CD4-positive, alpha-beta T cell treated with Interleukin-12 subunit alpha and Interleukin-12 subunit beta, for 1 hour (primary cell): ENCODE results near the gene KDM2B.

Source experiments
- DNase-seq: peaks from one replicate; pipeline ENCODE4 v3.0.0-alpha.2; 2020

Gene KDM2B

DNA sequence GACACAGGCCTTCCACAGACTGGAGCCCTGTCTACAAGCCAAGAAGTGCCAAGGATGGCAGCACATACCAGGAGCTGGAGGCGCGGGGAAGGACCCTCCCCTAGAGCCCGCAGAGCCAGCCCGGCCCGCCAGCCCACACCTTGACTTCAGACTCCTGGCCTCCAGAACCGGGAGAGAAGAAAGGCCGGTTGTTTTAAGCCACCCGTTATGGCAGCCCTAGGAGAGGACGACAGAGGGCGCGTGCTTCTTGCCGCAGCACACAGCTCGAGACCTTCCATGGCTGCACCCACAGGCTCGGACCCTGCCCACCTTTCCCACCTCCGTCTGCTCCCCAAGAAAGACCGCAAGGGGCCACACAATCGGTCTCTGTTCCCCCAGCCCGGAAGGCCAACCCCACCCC lies 127.2 kb downstream of the KDM2B start:
- no peak for DNase-seq

DNA sequence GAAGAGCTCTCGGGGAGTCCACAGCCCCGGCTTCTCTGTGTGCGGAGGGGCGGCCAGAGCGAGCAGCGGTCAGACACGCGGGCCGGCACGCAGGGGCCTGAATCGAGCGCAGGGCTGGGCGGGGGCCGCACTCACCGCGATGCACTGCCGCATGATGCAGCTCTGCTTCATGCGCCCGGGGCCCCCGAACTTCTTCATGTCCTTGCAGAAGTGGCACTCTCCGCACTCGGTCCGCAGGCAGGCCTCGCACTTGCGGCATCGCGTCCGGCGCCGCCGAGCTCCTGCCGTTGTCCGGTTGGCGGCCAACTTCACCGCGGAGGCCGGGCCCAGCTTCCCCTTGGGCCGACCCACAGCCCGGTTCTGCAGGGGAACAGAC lies 127.8 kb downstream of the KDM2B start:
- DNase-seq, result no peak

GRCh38 chr12:121452340-121452984 lies 128.4 kb downstream of the KDM2B start:
- no peak for DNase-seq

DNA sequence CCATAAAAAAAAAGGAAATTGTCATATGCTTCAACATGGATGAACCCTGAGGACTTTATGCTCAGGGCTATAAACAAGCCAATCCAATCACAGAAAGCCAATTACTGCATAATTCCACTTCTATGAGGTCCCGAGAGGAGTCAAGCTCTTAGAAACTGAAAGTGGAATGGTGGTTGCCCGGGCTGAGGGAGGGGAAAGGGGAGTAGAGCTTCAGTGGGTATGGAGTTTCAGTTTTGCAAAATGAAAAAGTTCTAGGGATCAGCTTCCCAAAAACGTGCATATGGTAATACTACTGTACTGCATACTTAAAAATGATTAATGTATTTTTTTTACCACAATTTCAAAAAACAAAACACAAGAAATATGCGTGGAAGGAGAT lies 128.9 kb downstream of the KDM2B start:
- no peak for DNase-seq

- no peak for DNase-seq
Observed at GRCh38 chr12:121448771-121449315, 132.0 kb downstream of the KDM2B start.

GRCh38 chr12:121446750-121447149 lies 134.1 kb downstream of the KDM2B start:
- DNase-seq, result no peak

GRCh38 chr12:121444842-121445202 lies 136.0 kb downstream of the KDM2B start:
- no peak for DNase-seq

DNA sequence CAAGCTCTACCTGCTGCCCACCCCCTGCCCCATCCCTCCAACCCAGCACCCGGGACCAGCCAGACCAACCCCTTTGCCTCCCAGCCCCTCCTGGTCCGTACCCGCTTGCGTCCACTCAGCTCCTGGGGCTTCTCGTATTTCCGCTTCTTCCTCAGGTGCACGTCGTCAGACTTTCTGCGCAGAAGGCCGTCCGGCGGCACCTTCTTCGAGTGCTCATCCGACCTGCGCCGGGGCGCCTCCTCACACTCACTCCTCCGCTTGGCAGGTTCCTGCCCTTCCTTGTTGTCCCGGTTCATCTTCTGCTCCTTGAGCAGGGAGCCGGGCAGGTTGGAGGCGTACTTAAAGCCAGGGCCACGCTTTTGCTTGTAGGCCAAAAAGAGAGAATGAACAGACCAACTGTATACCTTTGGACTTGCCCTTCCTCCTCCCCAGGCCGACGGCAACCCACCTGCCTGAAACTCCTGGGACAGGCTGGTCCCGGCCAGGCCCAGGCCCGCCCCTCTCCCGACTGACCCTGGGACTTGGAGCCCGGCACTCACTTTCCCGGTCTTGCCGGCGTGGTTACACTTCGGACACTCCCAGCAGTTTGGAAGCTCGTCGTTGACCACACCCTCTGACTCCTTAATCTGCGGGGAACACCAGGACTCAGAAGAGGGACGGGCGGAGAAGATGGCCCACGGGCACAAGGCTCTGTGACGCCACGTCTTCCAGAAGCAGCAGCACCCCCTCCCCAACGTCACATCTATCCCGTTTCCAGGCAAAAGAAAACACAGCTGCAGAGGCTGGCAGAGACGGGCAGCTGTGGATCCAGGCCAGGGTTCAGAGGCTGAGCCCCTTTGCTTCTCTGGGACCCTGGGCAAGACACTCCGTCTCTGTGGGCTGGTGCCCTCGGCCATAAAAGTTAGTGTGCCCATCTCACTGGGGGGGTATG lies 136.6 kb downstream of the KDM2B start:
- DNase-seq, result no peak

DNA sequence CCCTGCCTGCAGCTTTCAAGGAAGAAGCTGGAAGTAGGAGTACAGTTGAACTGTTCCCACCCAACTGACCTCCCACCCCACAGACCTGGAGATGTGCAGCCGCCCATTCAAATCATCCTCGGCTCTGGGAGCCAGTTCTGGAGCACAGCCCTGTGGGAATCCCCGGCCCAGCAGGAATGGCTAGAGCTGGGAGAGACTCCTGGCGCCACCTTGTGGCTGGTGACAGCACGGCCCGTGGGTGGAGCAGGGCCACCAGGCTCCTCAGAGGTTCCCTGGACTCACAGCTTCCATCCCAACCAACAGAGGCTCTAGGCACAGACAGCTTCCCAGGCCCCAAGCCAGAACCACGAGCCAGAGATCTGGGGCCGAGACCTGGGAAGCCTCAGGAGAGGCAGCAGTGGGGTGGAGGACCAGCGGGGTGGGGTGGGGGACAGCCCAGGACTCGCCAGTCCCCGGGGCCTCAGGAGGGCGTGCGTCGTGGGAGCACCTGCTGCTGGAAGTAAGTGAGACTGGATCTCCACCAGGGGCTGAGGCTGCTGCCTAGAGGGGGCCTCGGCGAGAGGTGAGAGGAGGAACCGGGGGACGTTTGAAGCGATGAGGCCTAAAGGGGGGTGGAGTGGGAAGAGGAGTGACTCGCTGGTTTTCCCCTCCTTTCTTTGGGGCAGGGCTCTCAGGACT lies 137.5 kb downstream of the KDM2B start:
- peak; percentile 68 for DNase-seq

DNA sequence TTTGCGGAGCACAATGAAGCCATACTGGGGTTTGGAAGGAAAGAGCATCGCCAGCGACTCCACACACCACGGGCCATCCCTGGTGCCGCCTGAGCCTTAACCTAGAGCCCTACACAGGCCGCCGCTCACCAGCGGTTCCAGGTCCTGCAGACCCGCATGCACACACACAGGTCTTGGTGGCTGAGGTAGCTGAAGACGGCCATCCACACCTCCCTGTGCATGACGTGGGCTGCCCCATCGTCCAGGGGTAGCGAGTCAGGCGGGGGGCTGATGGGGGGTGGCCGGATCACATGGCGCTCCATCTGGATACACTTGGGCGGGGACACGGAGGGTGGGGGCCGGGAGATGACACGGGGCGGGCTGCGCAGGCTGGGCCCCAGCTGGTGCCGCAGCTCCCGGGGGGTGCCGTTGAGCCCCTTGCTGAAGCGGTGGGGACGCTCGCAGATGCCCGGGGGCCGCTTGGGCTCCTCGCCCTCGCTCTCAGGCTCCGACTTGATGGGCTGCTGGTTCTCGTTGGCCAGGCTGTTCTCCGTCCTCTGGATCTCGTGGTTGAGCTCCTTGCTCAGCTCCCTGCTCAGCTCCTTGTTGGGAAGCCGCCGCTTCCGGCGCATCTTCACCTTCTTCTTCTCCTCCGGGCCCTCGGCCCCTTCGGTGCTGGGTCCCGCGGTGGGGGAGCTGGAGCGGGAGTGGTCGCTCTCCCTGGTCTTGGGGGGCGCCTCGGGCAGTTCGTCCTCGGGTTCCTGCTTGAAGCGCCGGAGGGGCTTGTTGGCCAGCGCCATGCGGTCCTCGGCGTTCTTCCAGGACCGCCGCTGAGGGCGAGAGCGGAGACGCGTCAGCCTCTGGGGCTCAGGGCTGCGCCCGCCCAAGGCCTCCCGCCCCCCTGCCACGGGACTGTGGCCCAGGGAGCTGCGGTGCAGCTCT lies 138.5 kb downstream of the KDM2B start:
- no peak for DNase-seq

DNA sequence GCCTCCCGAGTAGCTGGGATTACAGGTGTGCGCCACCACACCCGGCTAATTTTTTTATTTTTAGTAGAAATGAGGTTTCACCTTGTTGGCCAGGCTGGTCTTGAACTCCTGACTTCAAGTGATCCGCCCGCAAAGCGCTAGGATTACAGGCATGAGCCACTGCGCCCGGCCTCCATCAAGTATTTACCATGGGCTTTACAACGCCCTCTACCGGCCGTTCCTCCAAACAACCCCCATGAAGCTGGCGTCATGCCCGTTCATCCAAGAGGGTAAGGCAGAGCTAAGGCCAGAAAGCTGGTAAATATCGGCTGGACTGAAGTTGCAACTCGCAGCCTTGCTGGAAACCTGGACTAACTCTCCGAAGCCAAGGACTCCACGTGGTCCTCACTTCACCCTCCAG lies 139.3 kb downstream of the KDM2B start:
- DNase-seq, result no peak

DNA sequence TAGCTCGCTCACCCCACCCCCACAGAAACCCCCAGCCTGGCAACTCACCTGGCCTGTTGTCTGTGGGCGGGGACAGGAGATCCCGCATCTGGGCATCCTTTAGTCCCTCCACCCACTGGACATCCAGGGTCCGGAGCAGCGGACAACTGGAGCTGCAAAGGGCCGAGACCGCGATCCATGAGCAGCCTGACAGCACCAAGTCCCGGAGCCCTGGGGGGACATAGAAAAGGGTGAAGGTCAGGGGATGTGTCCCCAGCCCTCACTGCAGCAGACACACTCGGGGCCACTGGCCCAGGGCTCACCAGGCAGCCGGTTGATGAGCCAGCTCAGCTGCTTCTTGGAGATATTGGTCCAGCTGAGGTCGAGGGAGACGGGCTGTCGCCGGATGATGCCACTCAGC lies 140.1 kb downstream of the KDM2B start:
- DNase-seq, result no peak

- no peak for DNase-seq
Observed at GRCh38 chr12:121439715-121440114, 141.1 kb downstream of the KDM2B start.

- no peak for DNase-seq
Observed at GRCh38 chr12:121438905-121439304, 141.9 kb downstream of the KDM2B start.

- no peak for DNase-seq
Observed at GRCh38 chr12:121436706-121437105, 144.1 kb downstream of the KDM2B start.

GRCh38 chr12:121432740-121433480 lies 147.9 kb downstream of the KDM2B start:
- no peak for DNase-seq

DNA sequence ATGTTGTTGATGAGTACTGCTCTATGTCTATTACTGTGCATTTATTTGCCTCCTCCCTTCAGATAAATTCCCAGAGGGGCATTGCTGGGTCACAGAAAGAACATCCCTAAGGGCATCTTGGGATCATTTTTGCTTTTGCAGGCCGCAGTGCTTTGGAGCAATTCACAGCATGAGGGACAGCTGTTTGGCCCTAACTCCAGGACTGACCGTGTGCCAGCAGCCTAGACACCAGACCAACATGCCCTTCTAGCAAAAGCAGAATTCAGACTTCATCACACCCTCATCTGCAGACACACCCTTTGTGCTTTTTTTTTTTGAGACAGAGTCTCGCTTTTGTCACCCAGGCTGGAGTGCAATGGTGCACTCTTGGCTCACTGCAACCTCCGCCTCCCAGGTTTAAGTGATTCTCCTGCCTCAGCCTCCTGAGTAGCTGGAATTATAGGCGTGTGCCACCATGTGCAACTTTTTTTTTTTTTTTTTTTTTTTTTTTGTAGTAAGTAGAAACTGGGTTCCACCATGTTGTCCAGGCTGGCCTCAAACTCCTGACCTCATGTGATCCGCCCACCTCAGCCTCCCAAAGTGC lies 149.9 kb downstream of the KDM2B start:
- no peak for DNase-seq

DNA sequence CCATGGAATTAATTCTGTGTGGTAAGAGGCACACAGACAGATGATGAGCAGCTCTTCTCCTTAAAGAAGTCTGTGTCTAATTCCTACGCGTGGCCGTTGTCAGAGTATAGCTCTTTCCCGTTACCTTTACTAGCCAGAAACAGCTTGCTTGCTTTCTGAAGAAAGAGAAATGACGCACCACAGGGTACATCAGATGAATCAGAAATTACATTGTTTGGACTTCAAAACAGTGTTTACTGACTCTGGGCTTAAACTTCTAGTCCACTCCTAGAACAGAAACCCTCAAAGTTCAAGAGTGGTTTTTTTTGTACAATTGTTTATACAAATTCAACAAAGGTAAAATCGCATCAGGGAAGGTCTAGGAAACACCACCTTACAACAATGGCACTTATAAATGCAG lies 151.9 kb downstream of the KDM2B start:
- no peak for DNase-seq

DNA sequence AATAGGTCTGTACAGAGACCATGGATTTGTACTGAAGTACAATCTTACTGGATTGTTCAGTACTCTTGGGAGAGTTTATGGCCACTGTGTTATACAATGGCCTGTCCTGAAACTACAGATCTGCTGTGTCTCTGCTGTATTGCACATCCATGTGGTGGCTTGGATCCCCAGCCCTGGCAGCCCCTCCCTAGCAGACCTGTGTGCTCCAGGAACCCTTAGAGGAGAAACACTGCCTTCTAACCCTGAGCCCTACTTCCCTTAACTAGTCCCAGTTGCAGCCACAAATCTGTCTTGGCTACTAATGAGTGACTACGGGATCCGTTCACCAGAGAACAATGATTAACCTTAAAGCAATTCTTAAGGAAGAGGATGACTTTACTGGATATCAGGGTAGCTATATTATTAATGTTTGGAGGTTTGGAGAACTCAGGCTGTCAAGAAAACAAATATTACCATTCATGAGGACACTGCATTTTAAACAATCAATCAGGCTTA lies 153.2 kb downstream of the KDM2B start:
- DNase-seq, result no peak

DNA sequence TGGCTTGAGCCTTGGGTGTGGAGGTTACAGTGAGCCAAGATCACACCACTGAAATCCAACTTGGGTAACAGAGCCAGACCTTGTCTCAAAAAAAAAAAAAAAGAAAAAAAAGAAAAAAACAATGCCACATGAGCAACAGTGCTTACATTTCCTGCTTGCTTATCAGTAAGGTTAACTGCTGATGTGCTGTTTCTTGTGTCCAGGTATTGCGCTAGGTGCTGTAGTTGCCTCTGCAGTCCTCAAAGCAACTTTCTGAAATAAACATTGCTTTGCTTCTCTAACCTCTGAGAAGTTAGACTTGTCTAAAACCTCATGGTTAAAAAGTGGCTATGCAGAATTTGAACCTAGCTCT lies 156.2 kb downstream of the KDM2B start:
- no peak for DNase-seq
